Breast epithelium (tissue), 4 donors: ENCODE data around the gene ANKRD29. TPM values are rescaled to one million over a fixed set of nuclear protein-coding genes. Genes with fewer than 3 reads are reported as not detected.

Experiments
- DNase-seq, 2 donors: peaks; one replicate each; pipeline ENCODE4 v3.0.0-alpha.2; 2019; ENCODE audit warnings: low spot score in 2 of 2
- H3K27ac ChIP-seq, 2 donors: fragments of 200-600 bp; sonication (generic) in 1 of 2; one replicate each; pipeline ENCODE4 v1.5.1; 2016 to 2019; ENCODE audit warnings: mild to moderate bottlenecking in 1 of 2
- H3K27me3 ChIP-seq, 2 donors: fragments of 200-600 bp; sonication (generic) in 1 of 2; one replicate each; pipeline versions ENCODE4 v1.5.1 to v1.6.0; 2017 to 2019; ENCODE audit warnings: control low read depth in 1 of 2, mild to moderate bottlenecking in 1 of 2
- H3K36me3 ChIP-seq: fragments of 200-600 bp; one replicate; pipeline ENCODE4 v1.5.1; 2019
- H3K4me1 ChIP-seq, 2 donors: fragments of 200-600 bp; sonication (generic); one replicate each; pipeline ENCODE4 v1.5.1; 2016 to 2019; ENCODE audit warnings: control low read depth in 1 of 2
- H3K4me3 ChIP-seq, 3 donors: fragments of 200-600 bp; sonication (generic); 1 replicate in 2 of 3; 2 replicates in 1 of 3; pipeline ENCODE4 v1.5.1; 2016 to 2019; ENCODE audit warnings: mild to moderate bottlenecking in 3 of 3, moderate library complexity in 2 of 3
- H3K9me3 ChIP-seq, 2 donors: fragments of 200-600 bp; sonication (generic) in 1 of 2; one replicate each; pipeline ENCODE4 v1.5.1; 2016 to 2019; ENCODE audit warnings: control low read depth in 1 of 2
- CTCF ChIP-seq, 3 donors: fragments of 450-650 bp; IDR thresholded peaks; one replicate each; pipeline ENCODE4 v1.5.1; 2016 to 2017; ENCODE audit warnings: antibody characterized with exemption in 3 of 3, mild to moderate bottlenecking in 3 of 3, moderate library complexity in 3 of 3
- POLR2A ChIP-seq: fragments of 450-650 bp; IDR thresholded peaks from one replicate; pipeline ENCODE4 v1.6.1; 2016; ENCODE audit warnings: antibody characterized with exemption, mild to moderate bottlenecking, moderate library complexity
- POLR2AphosphoS5 ChIP-seq, 3 donors: sonication (generic); formaldehyde crosslinking; IDR thresholded peaks; one replicate each; pipeline ENCODE4 v1.6.1; 2017; ENCODE audit warnings: antibody characterized with exemption in 3 of 3
- intact Hi-C: fragments of 100-400 bp; cut with DNase I; formaldehyde crosslinking; loops from one replicate; pipeline ENCODE4 v1.15.1; 2023; ENCODE audit warnings: low total_unique reads
- total RNA-seq, 3 donors: library from RNA; depleted of rRNA; stranded (reverse); fragments of >200 nt; gene quantifications; one replicate each; pipeline ENCODE4 v1.1.0, GENCODE V29; 2016

Gene ANKRD29
- total RNA-seq, 3 donors from 2014 or later, result 8.8 to 13.8 (median 9.9) TPM

GRCh38 chr18:23569299-23570063 lies 93.2 kb downstream of the ANKRD29 start:
- intact Hi-C loops, result no loop called here
- H3K4me3 ChIP-seq, result no peak overlapping the region
- TF ChIP-seq POLR2AphosphoS5 (IDR thresholded peaks at IDR 0.05) (no peak), CTCF (IDR thresholded peaks at IDR 0.05) (no peak), POLR2A (no peak)
- H3K9me3 ChIP-seq, result no peaks in the 10 kb centered on the region
- H3K27me3 ChIP-seq, result no peaks in the 10 kb centered on the region
- H3K27ac ChIP-seq, result peak overlapping the region in 1 of 2 donors; percentile 26
- no peaks in the 10 kb centered on the region for H3K36me3 ChIP-seq
- peaks cover 0 to 3% of the 10 kb centered on the region in 2 donors for H3K4me1 ChIP-seq
- DNase-seq, result no peak

GRCh38 chr18:23568281-23569138 lies 94.2 kb downstream of the ANKRD29 start:
- H3K27me3 ChIP-seq, result no peaks in the 10 kb centered on the region
- TF ChIP-seq POLR2A (no peak), CTCF (IDR thresholded peaks at IDR 0.05) (no peak), POLR2AphosphoS5 (IDR thresholded peaks at IDR 0.05) (no peak)
- DNase-seq, result no peak
- peaks cover 0 to 2% of the 10 kb centered on the region in 2 donors for H3K4me1 ChIP-seq
- H3K4me3 ChIP-seq, result no peak overlapping the region
- intact Hi-C loops, result no loop called here
- H3K9me3 ChIP-seq, result no peaks in the 10 kb centered on the region
- peak overlapping the region; percentile 34 to 50 for H3K27ac ChIP-seq
- H3K36me3 ChIP-seq, result no peaks in the 10 kb centered on the region

GRCh38 chr18:23567671-23568070 lies 95.0 kb downstream of the ANKRD29 start:
- TF ChIP-seq POLR2A (no peak), CTCF (IDR thresholded peaks at IDR 0.05) (no peak), POLR2AphosphoS5 (IDR thresholded peaks at IDR 0.05) (no peak)
- DNase-seq, result no peak
- H3K27ac ChIP-seq, result no peak overlapping the region
- no peaks in the 10 kb centered on the region for H3K36me3 ChIP-seq
- H3K4me1 ChIP-seq, result no peaks in the 10 kb centered on the region
- no peak overlapping the region for H3K4me3 ChIP-seq
- no peaks in the 10 kb centered on the region for H3K27me3 ChIP-seq
- H3K9me3 ChIP-seq, result no peaks in the 10 kb centered on the region
- intact Hi-C loops, result no loop called here

GRCh38 chr18:23565916-23566547 lies 96.7 kb downstream of the ANKRD29 start:
- Histone ChIP-seq H3K4me1 (no peaks in the 10 kb centered on the region), H3K36me3 (no peaks in the 10 kb centered on the region)
- intact Hi-C loops, result no loop called here

More at GRCh38 chr18:23565916-23566547, 96.7 kb downstream of the ANKRD29 start:
- no peak for DNase-seq
- H3K9me3 ChIP-seq, result no peaks in the 10 kb centered on the region
- no peak overlapping the region for H3K4me3 ChIP-seq
- H3K27me3 ChIP-seq, result no peaks in the 10 kb centered on the region
- no peak for TF ChIP-seq CTCF (IDR thresholded peaks at IDR 0.05)
- no peak for TF ChIP-seq POLR2A
- TF ChIP-seq POLR2AphosphoS5 (IDR thresholded peaks at IDR 0.05), result no peak
- H3K27ac ChIP-seq, result peak overlapping the region in 1 of 2 donors; percentile 25
